T-helper 2 cell (primary cell): Measurements from ENCODE around the gene SERINC4.
A peak's percentile ranks its signal among the peaks of the same experiment; 100 is the strongest.

Experiments used
- DNase-seq, 5 experiments: peaks; one replicate each; pipeline versions ENCODE4 v3.0.0 to v3.0.0-alpha.2; 2012 to 2022

SERINC4 gene

GRCh38 chr15:43796566-43796965, 3.5 kb downstream of the SERINC4 start:
- no peak for DNase-seq

- no peak for DNase-seq
Measured at GRCh38 chr15:43795997-43796396, 4.0 kb downstream of the SERINC4 start.

- DNase-seq: no peak
Measured at GRCh38 chr15:43795197-43795596, 4.8 kb downstream of the SERINC4 start.

DNA sequence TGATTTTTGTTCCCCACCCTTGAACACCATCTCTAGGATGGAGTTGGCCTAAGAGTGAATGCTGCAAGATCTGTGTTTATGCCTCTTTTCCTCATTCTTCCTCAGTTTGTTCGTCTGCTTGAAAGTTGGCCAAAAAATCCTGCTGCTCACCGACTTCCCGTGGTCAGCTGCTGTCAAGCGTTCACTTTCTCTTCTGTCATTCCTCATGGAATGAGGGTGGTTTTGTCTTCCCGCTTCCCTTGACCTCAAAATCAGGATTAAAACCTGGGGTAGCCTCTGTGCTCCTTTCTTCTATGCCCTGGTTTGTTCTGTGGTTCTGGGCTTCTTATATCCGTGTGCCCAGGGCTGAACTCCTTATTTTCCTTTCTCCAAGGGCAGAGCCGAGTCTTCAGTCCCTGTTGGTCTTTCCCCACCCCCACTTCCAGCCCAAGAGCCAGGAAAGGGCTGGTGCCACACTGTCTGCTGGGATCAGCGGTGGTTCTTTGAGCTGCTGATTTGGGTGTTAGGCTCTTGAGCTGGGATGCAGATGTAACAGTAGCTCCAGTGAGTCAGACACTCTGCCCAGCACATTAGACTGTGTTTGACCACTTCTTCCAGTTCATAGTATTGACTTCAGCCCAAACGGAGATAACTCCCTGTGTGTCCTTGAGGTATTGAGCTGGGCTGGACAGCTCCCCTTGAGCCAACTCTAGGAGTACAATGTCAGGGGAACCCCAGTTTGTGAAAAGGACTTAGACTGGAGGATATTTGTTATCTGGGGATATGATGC, 5.6 kb downstream of the SERINC4 start:
- no peak for DNase-seq

- no peak for DNase-seq
Measured at GRCh38 chr15:43793647-43794046, 6.4 kb downstream of the SERINC4 start.

DNA sequence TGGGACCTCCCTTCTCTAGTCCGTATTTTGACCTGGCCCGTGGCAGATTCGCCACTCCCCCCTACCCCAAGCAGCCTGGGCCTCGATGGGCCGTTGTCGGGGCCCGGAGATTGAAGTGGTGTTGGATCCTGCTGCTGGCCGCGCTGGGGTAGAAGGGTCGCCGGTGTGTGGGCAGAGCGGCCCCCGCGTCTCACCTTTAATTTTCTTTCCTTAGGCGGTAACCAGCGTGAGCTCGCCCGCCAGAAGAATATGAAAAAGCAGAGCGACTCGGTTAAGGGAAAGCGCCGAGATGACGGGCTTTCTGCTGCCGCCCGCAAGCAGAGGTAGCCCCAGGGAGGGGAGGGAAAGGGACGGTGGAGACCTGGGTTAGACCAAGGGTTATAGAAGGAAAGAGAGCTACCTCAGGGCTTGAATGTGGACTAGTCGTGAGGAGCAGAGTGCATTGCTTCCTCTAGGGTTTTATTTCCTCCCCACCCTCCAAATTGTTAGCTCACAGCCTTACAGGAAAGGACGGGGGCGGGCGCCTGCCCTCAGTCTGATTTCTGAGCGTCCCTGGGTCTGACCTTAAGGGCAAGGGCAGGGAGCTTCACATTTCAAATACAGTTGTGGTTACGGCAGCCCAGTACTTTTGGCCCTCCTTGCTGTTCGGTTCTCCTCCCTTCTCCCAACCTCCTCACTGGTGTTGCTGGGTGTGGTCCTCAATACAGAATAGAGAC, 7.1 kb downstream of the SERINC4 start:
- peak in 2 of 5 experiments; percentile 6 to 58 for DNase-seq

DNA sequence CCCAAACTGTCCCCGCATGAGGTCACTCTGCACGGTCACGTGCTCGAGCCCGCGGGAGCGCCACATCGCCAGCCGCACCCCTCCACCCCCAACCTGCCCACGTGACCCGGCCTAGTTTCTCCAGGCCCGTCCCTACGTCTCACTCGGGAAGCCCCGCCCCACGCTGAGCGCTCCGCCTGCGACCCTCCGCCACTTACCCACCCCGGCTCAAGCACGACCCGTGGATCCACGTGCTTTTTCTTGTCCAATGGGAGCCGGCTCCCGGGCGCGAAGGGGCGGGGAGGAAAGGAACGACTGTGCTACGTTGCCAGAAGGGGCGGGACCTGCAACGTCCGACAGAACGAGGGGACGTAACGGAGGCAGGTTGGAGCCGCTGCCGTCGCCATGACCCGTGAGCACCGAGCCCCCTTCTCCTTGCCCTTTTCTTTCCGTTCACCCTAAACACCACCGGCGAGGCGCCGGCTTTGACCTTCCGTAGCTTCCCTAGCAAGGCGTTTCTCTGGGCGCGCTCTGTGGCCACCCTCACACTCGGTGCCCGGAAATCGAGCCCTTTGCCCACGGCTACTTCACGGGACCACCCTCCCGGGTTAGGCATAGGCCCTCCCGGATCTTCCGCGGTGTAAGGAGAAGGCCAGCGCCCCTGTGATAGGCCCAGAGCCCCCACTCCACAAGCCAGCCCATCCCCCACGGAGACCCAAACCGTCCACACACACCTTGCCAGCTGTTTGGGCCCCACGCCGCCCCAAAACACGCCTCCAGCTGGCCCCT, 7.8 kb downstream of the SERINC4 start, which contains the start of gene SERF2:
SERF2 (plus strand) TSS at position 328 of the 768 bp plus-strand sequence; CDS start at position 385, 57 bp downstream.
- DNase-seq: peak; percentile 99 to 100 (median 100)

DNA sequence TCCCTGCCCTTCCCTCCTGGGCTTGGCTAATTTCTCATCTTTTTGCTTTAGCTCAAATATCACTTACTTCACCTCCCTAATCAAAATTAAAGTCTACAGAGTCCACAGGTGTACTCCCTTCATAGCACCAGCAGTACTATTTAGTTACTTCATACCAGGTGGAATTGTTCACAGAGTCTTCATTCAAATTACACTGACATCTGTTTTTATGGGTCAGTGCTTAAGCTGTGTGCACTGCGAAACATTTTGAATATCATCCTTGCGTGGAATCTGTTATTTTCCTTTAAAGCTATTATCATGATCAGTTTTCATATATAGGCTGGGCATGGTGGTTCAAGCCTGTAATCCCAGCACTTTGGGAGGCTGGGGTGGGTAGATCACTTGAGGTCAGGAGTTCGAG, 10.6 kb downstream of the SERINC4 start:
- no peak for DNase-seq

DNA sequence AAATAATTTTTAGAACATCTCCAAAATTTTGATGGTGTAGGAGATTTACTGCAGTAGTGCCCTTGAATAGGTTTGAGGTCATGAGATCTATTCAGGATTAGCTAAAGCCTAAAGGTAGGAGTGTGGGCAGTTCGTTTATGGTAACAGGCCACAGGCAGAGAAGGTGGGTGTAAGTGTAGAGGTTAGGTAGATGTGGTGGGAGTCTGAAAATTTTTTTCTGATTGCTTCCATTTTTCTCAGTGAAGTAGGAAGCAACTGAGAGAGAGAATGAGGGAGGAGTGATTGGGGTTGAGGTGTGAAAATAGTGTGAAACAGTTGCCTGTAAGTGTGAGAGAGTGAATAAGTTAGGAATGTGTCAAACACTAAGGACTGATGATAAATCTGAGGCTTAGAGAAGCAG, 21.0 kb downstream of the SERINC4 start:
- DNase-seq: no peak

DNA sequence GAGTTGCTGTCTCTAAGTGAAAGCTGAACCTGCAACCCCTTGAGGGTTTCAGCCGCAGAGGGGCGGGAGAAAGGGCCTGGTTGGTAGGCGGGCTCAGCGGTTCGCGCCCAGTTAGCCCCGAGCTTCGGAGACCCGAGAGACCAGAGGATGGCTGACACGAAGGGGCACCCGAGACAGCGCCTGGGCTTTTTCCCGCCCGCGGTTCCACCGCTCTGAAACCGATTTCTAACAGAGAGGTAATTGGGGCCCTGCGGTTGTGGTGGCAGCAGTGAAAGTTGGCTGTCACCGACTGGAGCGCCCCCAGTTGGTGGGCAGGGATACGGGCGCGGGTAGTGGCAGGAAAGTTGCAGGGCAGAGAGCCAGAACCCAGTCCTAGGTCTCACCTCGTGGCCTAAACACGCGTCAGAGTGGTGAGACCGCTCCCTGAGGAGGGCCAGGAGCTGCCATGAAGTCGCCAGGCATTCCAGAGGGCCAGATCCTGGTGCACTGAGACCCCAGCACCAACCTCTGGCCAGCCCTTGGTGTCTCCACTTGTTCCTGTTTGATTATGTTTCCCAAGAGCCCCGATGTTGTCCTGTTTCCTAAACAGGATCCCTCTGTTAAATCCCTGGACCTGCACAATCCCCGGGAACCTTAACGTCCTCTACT, 22.6 kb downstream of the SERINC4 start:
- DNase-seq: peak; percentile 60 to 88 (median 80)

DNA sequence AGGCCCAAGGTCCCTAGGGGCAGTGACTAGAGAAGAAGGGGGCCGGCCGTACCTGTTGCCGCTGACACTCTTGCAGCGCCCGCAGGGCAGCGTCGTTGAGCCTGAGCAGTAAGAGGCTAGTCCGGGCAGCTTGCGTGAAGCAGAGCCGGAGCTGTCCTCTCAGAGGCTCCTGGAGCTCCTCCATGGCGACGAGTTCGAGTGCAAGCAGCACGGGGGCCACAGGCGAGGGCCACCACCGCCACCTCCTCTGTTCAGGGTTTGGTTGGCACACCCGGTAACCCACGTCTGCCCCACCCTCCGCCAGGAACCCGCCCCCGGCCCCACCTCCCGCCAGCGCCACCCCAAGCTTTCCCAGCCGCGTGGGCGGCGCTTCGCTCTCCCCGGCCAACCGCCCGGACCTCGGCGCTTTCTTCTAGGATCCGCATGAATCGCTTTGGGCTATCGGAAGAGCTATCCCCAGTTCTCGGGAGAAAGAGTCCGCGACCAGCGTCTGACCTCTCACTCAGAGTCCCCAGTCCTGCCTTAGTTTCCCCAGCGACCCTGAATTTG, 23.2 kb downstream of the SERINC4 start, which contains the start of gene ELL3:
ELL3 (minus strand) TSS at position 249 of the 549 bp plus-strand sequence; CDS start at position 184, 65 bp downstream.
- peak; percentile 52 to 82 (median 68) for DNase-seq

- DNase-seq: no peak
Measured at GRCh38 chr15:43776101-43776717, 23.8 kb downstream of the SERINC4 start.

- no peak for DNase-seq
Measured at GRCh38 chr15:43775411-43775965, 24.5 kb downstream of the SERINC4 start.

- DNase-seq: no peak
Measured at GRCh38 chr15:43774062-43774461, 26.0 kb downstream of the SERINC4 start.

GRCh38 chr15:43772624-43773023, 27.4 kb downstream of the SERINC4 start:
- DNase-seq: no peak

DNA sequence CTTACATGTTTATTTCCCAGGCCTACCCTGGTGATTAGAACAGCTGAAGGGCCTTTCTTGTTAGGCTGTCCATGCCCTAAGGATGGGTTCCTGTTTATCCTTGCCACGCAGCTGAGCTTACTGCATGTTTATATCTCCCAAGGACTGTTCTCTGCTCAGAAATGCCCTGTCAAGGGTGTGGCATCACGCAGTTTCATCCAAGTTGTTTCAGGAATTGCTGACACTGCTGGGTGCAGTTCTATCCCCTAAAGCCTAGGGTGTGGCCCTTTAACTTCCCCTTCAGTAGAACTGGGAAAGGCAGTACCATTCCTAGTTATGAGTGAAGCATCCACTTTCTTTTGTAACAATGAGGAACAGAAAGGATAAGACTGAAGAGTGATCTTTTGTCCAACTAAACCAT, 28.2 kb downstream of the SERINC4 start:
- no peak for DNase-seq

GRCh38 chr15:43769584-43770228, 30.3 kb downstream of the SERINC4 start:
- peak in 4 of 5 experiments; percentile 32 to 49 (median 48) for DNase-seq

GRCh38 chr15:43763819-43764446, 36.1 kb downstream of the SERINC4 start:
- DNase-seq: no peak

- DNase-seq: no peak
Measured at GRCh38 chr15:43762824-43763223, 37.2 kb downstream of the SERINC4 start.

GRCh38 chr15:43751885-43752284, 48.1 kb downstream of the SERINC4 start:
- no peak for DNase-seq
